OCI-LY1 (cell line): ENCODE results near the gene STARD7.
"Not testable (repeated sequence)": the region's sequence is repeated elsewhere in the genome, so short reads cannot be mapped to it uniquely, and the experiment has no call there.

ENCODE experiments used
- EZH2 ChIP-seq: fragments of 200-600 bp; sonication (generic), shearing (Covaris generic); IDR thresholded peaks from 2 replicates; pipeline ENCODE4 v1.8.0; 2017; ENCODE audit warnings: borderline replicate concordance, mixed run types, mild to moderate bottlenecking, antibody characterized with exemption, low read length, moderate library complexity, mixed read lengths
- TF ChIP-seq, protein P1 (sequence below): fragments of 200-600 bp; sonication (generic), shearing (Covaris generic); IDR thresholded peaks from 2 replicates; pipeline ENCODE4 v1.5.1; 2017; ENCODE audit warnings: mild to moderate bottlenecking, antibody characterized with exemption, low read length, moderate library complexity, mixed read lengths

- TF ChIP-seq, protein P1, sequence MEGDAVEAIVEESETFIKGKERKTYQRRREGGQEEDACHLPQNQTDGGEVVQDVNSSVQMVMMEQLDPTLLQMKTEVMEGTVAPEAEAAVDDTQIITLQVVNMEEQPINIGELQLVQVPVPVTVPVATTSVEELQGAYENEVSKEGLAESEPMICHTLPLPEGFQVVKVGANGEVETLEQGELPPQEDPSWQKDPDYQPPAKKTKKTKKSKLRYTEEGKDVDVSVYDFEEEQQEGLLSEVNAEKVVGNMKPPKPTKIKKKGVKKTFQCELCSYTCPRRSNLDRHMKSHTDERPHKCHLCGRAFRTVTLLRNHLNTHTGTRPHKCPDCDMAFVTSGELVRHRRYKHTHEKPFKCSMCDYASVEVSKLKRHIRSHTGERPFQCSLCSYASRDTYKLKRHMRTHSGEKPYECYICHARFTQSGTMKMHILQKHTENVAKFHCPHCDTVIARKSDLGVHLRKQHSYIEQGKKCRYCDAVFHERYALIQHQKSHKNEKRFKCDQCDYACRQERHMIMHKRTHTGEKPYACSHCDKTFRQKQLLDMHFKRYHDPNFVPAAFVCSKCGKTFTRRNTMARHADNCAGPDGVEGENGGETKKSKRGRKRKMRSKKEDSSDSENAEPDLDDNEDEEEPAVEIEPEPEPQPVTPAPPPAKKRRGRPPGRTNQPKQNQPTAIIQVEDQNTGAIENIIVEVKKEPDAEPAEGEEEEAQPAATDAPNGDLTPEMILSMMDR = not testable (repeated sequence)
- TF ChIP-seq EZH2 = not testable (repeated sequence)
These were observed 49.1 kb upstream of the STARD7 start for GRCh38 chr2:96257744-96258143.
